Activated B cell treated with CpG ODN at 0.5 μM for 24 hours (primary cell): Measurements from ENCODE around the gene ASMT. TPM values are rescaled to one million over a fixed set of nuclear protein-coding genes. Genes with fewer than 3 reads are reported as not detected.
A peak's percentile ranks its signal among the peaks of the same experiment; 100 is the strongest.

ENCODE experiments used
- ATAC-seq: fragments of 200-7000 bp; cut with Tn5 transposase; one replicate; pipeline ENCODE4 v1.10.0; 2021; ENCODE audit warnings: low read depth, mild to moderate bottlenecking, moderate library complexity
- CTCF ChIA-PET: fragments of 350-600 bp; sonication (Branson Sonifier 250); formaldehyde crosslinking; loops from one replicate; lab custom pipeline; 2021; ENCODE audit warnings: antibody characterized with exemption; lab: Charles Lee
- POLR2A ChIA-PET: fragments of 350-600 bp; sonication (Branson Sonifier 250); formaldehyde crosslinking; loops from one replicate; lab custom pipeline; 2021; ENCODE audit warnings: antibody characterized with exemption; lab: Charles Lee
- DNase-seq: peaks from one replicate; pipeline ENCODE4 v3.0.0; 2022
- H3K27ac Mint-ChIP-seq: one replicate; pipeline ENCODE4 v1.8.0; 2020; ENCODE audit warnings: mixed read lengths
- H3K27me3 Mint-ChIP-seq: one replicate; pipeline ENCODE4 v1.8.0; 2021; ENCODE audit warnings: mixed read lengths
- H3K36me3 Mint-ChIP-seq: one replicate; pipeline ENCODE4 v1.8.0; 2021; ENCODE audit warnings: low read depth, mixed read lengths
- H3K4me1 Mint-ChIP-seq: one replicate; pipeline ENCODE4 v1.8.0; 2021; ENCODE audit warnings: mixed read lengths
- H3K4me3 Mint-ChIP-seq: one replicate; pipeline ENCODE4 v1.8.0; 2020; ENCODE audit warnings: mild to moderate bottlenecking, mixed read lengths
- H3K9me3 Mint-ChIP-seq: one replicate; pipeline ENCODE4 v1.8.0; 2020; ENCODE audit warnings: mixed read lengths
- intact Hi-C: fragments of 100-400 bp; cut with micrococcal nuclease; formaldehyde crosslinking; loops from one replicate; pipeline ENCODE4 v1.15.1; 2024
- total RNA-seq: library from RNA; stranded (reverse); gene quantifications from 2 replicates; pipeline ENCODE4 v1.2.3, GENCODE V29; 2022
- TF ChIP-seq, protein P1 (sequence below): fragments of 200-600 bp; IDR thresholded peaks from one replicate; pipeline ENCODE4 v1.8.0; 2022; ENCODE audit warnings: antibody characterized with exemption, mild to moderate bottlenecking

The ASMT gene
- total RNA-seq, 1 donor from 2014 or later, result 0.44 TPM

DNA sequence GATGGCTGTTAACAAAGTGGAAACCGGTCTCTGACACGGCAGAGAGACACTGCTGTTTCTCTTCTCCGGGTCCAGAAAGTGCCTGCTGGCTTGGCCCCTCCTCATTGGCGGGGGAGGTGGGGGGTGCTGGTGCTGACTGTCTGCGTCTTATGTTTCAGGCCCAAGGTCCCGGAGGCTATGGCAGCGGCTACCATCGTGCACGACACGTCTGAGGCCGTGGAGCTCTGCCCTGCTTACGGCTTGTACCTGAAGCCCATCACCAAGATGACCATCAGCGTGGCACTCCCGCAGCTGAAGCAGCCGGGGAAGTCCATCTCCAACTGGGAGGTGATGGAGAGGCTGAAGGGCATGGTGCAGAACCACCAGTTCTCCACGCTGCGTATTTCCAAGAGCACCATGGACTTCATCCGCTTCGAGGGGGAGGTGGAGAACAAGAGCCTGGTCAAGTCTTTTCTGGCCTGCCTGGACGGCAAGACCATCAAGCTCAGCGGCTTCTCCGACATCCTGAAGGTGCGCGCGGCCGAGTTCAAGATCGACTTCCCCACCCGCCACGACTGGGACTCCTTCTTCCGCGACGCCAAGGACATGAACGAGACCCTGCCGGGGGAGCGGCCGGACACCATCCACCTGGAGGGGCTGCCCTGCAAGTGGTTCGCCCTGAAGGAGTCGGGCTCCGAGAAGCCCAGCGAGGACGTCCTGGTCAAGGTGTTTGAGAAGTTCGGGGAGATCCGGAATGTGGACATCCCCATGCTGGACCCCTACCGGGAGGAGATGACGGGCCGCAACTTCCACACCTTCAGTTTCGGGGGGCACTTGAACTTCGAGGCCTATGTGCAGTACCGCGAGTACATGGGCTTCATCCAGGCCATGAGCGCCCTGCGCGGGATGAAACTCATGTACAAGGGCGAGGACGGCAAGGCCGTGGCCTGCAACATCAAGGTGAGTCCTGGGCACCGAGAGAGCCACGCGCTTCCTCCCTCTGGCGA, 21.3 kb upstream of the ASMT start:
- H3K9me3 Mint-ChIP-seq, result no peaks in the 10 kb centered on the region
- ATAC-seq (no peak), DNase-seq (peak; percentile 10)
- ChIA-PET POLR2A (no interaction called here), CTCF (no interaction called here)
- peaks cover 61% of the 10 kb centered on the region for H3K36me3 Mint-ChIP-seq
- TF ChIP-seq, protein P1, sequence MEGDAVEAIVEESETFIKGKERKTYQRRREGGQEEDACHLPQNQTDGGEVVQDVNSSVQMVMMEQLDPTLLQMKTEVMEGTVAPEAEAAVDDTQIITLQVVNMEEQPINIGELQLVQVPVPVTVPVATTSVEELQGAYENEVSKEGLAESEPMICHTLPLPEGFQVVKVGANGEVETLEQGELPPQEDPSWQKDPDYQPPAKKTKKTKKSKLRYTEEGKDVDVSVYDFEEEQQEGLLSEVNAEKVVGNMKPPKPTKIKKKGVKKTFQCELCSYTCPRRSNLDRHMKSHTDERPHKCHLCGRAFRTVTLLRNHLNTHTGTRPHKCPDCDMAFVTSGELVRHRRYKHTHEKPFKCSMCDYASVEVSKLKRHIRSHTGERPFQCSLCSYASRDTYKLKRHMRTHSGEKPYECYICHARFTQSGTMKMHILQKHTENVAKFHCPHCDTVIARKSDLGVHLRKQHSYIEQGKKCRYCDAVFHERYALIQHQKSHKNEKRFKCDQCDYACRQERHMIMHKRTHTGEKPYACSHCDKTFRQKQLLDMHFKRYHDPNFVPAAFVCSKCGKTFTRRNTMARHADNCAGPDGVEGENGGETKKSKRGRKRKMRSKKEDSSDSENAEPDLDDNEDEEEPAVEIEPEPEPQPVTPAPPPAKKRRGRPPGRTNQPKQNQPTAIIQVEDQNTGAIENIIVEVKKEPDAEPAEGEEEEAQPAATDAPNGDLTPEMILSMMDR, result no peak
- intact Hi-C loops, result loop anchor here (5.0 kb wide), 2 partner anchors 346 to 1014 kb away; no protein-coding TSS in a partner anchor
- peaks cover 41% of the 10 kb centered on the region for H3K4me1 Mint-ChIP-seq
- H3K27me3 Mint-ChIP-seq, result no peaks in the 10 kb centered on the region
- peak overlapping the region; percentile 81 for H3K27ac Mint-ChIP-seq
- peak overlapping the region; percentile 91 for H3K4me3 Mint-ChIP-seq

DNA sequence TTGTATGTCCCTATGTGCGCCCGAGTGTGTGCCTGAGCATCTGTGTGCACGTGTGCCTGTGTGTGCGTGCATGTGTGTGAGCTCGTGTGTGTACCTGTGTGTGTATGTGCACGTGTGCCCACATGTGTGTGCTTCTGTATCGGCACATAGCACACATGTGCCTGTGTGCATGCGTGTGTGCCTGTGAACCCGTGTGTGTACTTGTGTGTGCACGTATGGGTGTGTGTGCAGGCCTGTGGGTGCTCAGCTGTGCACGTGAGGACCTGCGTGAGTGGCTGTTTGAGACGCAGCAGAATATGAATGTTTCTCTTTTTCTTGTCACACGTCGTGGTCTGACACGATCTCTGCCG, 19.2 kb upstream of the ASMT start:
- no peak for ATAC-seq
- Mint-ChIP-seq H3K4me1 (peaks cover 30% of the 10 kb centered on the region), H3K9me3 (no peaks in the 10 kb centered on the region), H3K27me3 (no peaks in the 10 kb centered on the region), H3K4me3 (no peak overlapping the region), H3K36me3 (peaks cover 78% of the 10 kb centered on the region), H3K27ac (no peak overlapping the region)
- ChIA-PET POLR2A (no interaction called here), CTCF (no interaction called here)
- DNase-seq, result no peak
- intact Hi-C loops, result no loop called here
- TF ChIP-seq, protein P1, result no peak

DNA sequence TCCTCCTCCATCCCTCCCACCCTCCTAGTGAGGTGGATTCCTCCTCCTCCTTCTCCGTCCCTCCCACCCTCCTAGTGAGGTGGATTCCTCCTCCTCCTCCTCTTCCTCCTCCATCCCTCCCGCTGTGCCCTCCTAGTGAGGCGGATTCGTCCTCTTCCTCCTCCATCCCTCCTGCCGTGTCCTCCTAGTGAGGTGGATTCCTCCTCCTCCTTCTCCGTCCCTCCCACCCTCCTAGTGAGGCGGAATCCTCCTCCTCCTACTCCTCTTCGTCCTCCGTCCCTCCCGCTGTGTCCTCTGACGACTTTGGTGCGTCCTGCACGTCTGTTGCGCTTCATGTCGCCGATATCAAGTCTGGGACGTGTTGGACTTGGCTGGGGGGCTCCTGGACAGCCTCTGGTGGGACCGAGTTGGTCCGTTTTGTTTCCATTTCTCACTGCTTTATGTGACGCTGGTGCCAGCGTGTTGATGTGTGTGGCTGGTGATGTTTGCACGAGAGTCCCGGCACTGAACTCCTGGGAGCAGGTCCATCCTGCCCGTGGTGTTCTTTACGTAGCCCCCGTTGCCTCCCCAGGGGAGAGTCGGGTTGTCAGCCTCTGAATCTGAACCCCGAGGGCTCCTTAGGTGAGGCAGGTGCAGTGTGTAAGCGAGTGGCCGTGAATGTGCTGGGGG, 18.0 kb upstream of the ASMT start:
- ATAC-seq, result no peak
- TF ChIP-seq, protein P1, result no peak
- intact Hi-C loops, result no loop called here
- ChIA-PET POLR2A (no interaction called here), CTCF (no interaction called here)
- no peaks in the 10 kb centered on the region for H3K9me3 Mint-ChIP-seq
- H3K4me3 Mint-ChIP-seq, result no peak overlapping the region
- H3K4me1 Mint-ChIP-seq, result peaks cover 27% of the 10 kb centered on the region
- no peak overlapping the region for H3K27ac Mint-ChIP-seq
- no peaks in the 10 kb centered on the region for H3K27me3 Mint-ChIP-seq
- no peak for DNase-seq
- H3K36me3 Mint-ChIP-seq, result peaks cover 85% of the 10 kb centered on the region

DNA sequence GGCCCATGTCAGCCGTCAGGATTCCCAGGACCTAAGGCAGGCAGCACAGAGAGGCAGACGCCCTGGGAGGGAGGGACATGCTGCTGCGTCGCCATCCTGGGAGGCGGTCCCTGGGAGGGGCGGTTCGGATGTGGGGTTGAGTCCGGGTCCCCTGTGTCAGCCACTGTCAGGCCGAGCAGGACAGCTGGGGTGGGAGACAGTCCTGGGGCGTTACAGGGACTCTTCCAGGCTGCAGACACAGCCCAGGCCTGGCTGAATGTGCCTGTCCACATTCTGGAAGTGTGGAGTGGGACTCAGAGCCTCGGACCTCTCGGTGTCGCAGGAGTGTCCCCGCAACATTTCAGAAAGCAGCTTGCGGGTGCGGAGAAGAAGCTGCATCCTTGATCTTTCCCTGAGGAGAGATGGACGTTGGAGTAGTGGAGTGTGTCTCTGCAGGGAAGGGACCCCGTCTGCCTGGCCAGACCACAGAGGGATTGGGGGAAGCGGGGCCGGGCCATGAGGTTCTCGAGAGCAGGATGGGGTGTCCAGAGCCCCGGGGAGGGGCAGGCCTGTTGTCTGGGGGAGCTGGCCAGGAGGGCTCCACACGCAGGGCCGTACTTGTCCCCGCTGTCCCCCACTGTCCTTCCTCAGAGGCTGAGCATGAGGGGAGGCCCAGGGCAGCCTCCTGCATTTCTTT, 17.4 kb upstream of the ASMT start:
- ChIA-PET CTCF (no interaction called here), POLR2A (no interaction called here)
- Mint-ChIP-seq H3K27ac (no peak overlapping the region), H3K27me3 (no peaks in the 10 kb centered on the region), H3K4me1 (peaks cover 27% of the 10 kb centered on the region), H3K36me3 (peaks cover 86% of the 10 kb centered on the region), H3K9me3 (no peaks in the 10 kb centered on the region), H3K4me3 (no peak overlapping the region)
- intact Hi-C loops, result no loop called here
- TF ChIP-seq, protein P1, result no peak
- ATAC-seq, result no peak
- no peak for DNase-seq
